Liver (tissue), 3 donors: Measurements from ENCODE around the gene ARL6IP4.

ENCODE experiments used
- FOXA1 ChIP-seq: IDR thresholded peaks from 2 replicates; pipeline ENCODE4 v1.6.1; 2016; ENCODE audit warnings: antibody characterized with exemption
- GABPA ChIP-seq, 2 donors: IDR thresholded peaks in 1 of 2; conservative IDR thresholded peaks in 1 of 2; 2 replicates each; pipeline ENCODE4 v1.6.1; 2016; ENCODE audit warnings: antibody characterized with exemption in 2 of 2, mild to moderate bottlenecking in 1 of 2, moderate library complexity in 1 of 2
- HNF4A ChIP-seq, 2 donors: conservative IDR thresholded peaks; 2 replicates each; pipeline ENCODE4 v1.6.1; 2016; ENCODE audit warnings: antibody characterized with exemption in 2 of 2, mild to moderate bottlenecking in 2 of 2
- HNF4G ChIP-seq: IDR thresholded peaks from 2 replicates; pipeline ENCODE4 v1.6.1; 2016; ENCODE audit warnings: antibody characterized with exemption
- JUND ChIP-seq, 2 donors: IDR thresholded peaks; 2 replicates each; pipeline ENCODE4 v1.6.1; 2016; ENCODE audit warnings: antibody characterized with exemption in 2 of 2
- NR2F2 ChIP-seq: IDR thresholded peaks from 2 replicates; pipeline ENCODE4 v1.6.1; 2016; ENCODE audit warnings: antibody characterized with exemption
- RAD21 ChIP-seq, 2 donors: IDR thresholded peaks; 2 replicates each; pipeline ENCODE4 v1.6.1; 2016; ENCODE audit warnings: antibody characterized with exemption in 2 of 2, mild to moderate bottlenecking in 2 of 2
- TAF1 ChIP-seq: conservative IDR thresholded peaks from 2 replicates; pipeline ENCODE4 v1.6.1; 2016; ENCODE audit warnings: antibody characterized with exemption, mild to moderate bottlenecking
- YY1 ChIP-seq: IDR thresholded peaks from 2 replicates; pipeline ENCODE4 v1.6.1; 2016; ENCODE audit warnings: antibody characterized with exemption, mild to moderate bottlenecking
- TF ChIP-seq, protein P1 (sequence below): fragments of 150-350 bp; IDR thresholded peaks from 2 replicates; pipeline ENCODE4 v1.5.1; 2017; ENCODE audit warnings: improper control_type of control experiment, low read depth, low read length; ENCODE audit not compliant: missing input control
- TF ChIP-seq, protein P2 (sequence below): IDR thresholded peaks from 2 replicates; pipeline ENCODE4 v1.6.1; 2016; ENCODE audit warnings: antibody characterized with exemption, mild to moderate bottlenecking
- TF ChIP-seq, protein P3 (sequence below): IDR thresholded peaks from 2 replicates; pipeline ENCODE4 v1.6.1; 2016; ENCODE audit warnings: antibody characterized with exemption
- TF ChIP-seq, protein P4 (sequence below): IDR thresholded peaks from 2 replicates; pipeline ENCODE4 v1.6.1; 2016; ENCODE audit warnings: antibody characterized with exemption
- donor health status: healthy.
- donor health status: healthy.

DNA sequence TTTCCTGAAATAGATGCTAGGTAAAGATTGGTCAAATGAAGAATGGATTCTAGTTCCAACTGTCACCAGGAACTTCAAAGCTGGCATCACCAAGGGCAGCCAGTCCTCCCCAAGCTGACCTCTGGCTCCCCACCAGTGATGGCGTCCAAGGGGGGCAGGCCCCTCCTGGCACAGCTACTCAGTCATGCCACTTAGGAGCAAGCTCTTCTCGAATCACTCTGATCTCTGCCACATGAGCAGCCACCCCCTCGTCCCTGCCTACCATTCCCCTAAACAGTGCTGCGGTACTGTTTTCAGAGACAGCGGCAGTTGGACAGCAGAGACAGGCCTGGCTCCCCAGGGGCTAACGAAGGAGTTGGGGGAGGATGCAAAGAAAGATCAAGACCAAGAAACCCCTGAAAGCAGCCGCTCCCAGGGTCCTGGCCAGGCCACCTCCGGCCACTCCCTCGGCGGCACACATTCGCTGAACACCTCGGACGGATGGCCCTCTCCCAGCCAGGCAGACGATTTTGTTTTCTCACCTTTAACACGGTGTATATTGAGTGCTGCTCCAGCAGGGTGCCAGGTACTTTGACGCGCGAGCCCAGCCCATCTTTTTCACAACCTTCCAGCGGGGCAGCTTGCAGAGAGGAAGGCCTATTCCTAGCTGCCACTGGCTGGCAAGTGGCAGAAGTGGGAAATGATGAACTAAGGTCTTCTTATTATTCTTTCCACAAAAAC, 47.4 kb downstream of the ARL6IP4 start:
- TF ChIP-seq, protein P1, sequence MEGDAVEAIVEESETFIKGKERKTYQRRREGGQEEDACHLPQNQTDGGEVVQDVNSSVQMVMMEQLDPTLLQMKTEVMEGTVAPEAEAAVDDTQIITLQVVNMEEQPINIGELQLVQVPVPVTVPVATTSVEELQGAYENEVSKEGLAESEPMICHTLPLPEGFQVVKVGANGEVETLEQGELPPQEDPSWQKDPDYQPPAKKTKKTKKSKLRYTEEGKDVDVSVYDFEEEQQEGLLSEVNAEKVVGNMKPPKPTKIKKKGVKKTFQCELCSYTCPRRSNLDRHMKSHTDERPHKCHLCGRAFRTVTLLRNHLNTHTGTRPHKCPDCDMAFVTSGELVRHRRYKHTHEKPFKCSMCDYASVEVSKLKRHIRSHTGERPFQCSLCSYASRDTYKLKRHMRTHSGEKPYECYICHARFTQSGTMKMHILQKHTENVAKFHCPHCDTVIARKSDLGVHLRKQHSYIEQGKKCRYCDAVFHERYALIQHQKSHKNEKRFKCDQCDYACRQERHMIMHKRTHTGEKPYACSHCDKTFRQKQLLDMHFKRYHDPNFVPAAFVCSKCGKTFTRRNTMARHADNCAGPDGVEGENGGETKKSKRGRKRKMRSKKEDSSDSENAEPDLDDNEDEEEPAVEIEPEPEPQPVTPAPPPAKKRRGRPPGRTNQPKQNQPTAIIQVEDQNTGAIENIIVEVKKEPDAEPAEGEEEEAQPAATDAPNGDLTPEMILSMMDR = no peak
- TF ChIP-seq JUND (IDR thresholded peaks at IDR 0.05) (no peak), YY1 (no peak), NR2F2 (no peak), HNF4A (conservative IDR thresholded peaks at IDR 0.05) (no peak), RAD21 (IDR thresholded peaks at IDR 0.05) (no peak), HNF4G (no peak), GABPA (IDR thresholded peaks at IDR 0.05 in 1 of 2, conservative IDR thresholded peaks at IDR 0.05 in 1 of 2) (no peak), FOXA1 (no peak), TAF1 (no peak)
- TF ChIP-seq, protein P2, sequence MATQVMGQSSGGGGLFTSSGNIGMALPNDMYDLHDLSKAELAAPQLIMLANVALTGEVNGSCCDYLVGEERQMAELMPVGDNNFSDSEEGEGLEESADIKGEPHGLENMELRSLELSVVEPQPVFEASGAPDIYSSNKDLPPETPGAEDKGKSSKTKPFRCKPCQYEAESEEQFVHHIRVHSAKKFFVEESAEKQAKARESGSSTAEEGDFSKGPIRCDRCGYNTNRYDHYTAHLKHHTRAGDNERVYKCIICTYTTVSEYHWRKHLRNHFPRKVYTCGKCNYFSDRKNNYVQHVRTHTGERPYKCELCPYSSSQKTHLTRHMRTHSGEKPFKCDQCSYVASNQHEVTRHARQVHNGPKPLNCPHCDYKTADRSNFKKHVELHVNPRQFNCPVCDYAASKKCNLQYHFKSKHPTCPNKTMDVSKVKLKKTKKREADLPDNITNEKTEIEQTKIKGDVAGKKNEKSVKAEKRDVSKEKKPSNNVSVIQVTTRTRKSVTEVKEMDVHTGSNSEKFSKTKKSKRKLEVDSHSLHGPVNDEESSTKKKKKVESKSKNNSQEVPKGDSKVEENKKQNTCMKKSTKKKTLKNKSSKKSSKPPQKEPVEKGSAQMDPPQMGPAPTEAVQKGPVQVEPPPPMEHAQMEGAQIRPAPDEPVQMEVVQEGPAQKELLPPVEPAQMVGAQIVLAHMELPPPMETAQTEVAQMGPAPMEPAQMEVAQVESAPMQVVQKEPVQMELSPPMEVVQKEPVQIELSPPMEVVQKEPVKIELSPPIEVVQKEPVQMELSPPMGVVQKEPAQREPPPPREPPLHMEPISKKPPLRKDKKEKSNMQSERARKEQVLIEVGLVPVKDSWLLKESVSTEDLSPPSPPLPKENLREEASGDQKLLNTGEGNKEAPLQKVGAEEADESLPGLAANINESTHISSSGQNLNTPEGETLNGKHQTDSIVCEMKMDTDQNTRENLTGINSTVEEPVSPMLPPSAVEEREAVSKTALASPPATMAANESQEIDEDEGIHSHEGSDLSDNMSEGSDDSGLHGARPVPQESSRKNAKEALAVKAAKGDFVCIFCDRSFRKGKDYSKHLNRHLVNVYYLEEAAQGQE = no peak
- TF ChIP-seq, protein P3, sequence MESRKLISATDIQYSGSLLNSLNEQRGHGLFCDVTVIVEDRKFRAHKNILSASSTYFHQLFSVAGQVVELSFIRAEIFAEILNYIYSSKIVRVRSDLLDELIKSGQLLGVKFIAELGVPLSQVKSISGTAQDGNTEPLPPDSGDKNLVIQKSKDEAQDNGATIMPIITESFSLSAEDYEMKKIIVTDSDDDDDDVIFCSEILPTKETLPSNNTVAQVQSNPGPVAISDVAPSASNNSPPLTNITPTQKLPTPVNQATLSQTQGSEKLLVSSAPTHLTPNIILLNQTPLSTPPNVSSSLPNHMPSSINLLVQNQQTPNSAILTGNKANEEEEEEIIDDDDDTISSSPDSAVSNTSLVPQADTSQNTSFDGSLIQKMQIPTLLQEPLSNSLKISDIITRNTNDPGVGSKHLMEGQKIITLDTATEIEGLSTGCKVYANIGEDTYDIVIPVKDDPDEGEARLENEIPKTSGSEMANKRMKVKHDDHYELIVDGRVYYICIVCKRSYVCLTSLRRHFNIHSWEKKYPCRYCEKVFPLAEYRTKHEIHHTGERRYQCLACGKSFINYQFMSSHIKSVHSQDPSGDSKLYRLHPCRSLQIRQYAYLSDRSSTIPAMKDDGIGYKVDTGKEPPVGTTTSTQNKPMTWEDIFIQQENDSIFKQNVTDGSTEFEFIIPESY = no peak
- TF ChIP-seq, protein P4, sequence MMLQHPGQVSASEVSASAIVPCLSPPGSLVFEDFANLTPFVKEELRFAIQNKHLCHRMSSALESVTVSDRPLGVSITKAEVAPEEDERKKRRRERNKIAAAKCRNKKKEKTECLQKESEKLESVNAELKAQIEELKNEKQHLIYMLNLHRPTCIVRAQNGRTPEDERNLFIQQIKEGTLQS = no peak
